WERI-Rb-1 (cell line): Measurements from ENCODE around the gene NID1.

Experiments
- DNase-seq: peaks from one replicate; pipeline ENCODE4 v3.0.0-alpha.2; 2020
- H3K27ac ChIP-seq: fragments of 250-450 bp; sonication (Bioruptor Pico); 2 replicates; pipeline ENCODE4 v1.5.1; 2020; ENCODE audit warnings: mild to moderate bottlenecking, moderate library complexity
- H3K27me3 ChIP-seq: fragments of 250-450 bp; sonication (Bioruptor Pico); 2 replicates; pipeline ENCODE4 v1.5.1; 2021; ENCODE audit warnings: mild to moderate bottlenecking, low read depth, moderate library complexity; ENCODE audit not compliant: insufficient read depth, severe bottlenecking
- H3K36me3 ChIP-seq: fragments of 250-450 bp; sonication (Bioruptor Pico); 2 replicates; pipeline ENCODE4 v1.5.1; 2020; ENCODE audit warnings: mild to moderate bottlenecking, moderate library complexity
- H3K4me3 ChIP-seq: 2 replicates; pipeline ENCODE4 v1.5.1; 2011; ENCODE audit warnings: low read depth, mild to moderate bottlenecking, control low read depth, low read length
- H3K9me3 ChIP-seq: fragments of 250-450 bp; sonication (Bioruptor Pico); 2 replicates; pipeline ENCODE4 v1.5.1; 2021; ENCODE audit warnings: mild to moderate bottlenecking, moderate library complexity; ENCODE audit not compliant: severe bottlenecking
- TF ChIP-seq, protein P1 (sequence below): IDR thresholded peaks from 2 replicates; pipeline ENCODE4 v1.5.1; 2011; ENCODE audit warnings: low read depth, mild to moderate bottlenecking, control low read depth, inconsistent platforms, low read length

Gene NID1

DNA sequence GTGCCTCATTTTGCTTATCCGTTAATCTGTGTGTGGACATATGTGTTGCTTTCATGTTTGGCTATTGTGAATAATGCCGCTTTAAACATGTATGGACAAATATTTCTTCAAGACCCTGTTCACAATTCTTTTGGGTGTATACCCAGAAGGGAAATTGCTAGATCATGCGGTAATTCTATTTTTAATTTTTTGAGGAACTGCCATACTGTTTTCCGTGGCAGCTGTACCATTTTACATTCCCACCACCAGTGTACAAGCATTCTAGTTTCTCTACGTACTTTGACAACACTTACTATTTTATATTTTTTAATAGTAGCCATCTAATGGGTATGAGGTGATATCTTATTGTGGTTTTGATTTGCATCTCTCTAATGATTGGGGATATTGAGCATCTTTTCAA, 7.1 kb upstream of the NID1 start:
- no peak overlapping the region for H3K27ac ChIP-seq
- H3K36me3 ChIP-seq, result no peaks in the 10 kb centered on the region
- DNase-seq, result no peak
- H3K4me3 ChIP-seq, result no peak overlapping the region
- H3K9me3 ChIP-seq, result no peaks in the 10 kb centered on the region
- TF ChIP-seq, protein P1, sequence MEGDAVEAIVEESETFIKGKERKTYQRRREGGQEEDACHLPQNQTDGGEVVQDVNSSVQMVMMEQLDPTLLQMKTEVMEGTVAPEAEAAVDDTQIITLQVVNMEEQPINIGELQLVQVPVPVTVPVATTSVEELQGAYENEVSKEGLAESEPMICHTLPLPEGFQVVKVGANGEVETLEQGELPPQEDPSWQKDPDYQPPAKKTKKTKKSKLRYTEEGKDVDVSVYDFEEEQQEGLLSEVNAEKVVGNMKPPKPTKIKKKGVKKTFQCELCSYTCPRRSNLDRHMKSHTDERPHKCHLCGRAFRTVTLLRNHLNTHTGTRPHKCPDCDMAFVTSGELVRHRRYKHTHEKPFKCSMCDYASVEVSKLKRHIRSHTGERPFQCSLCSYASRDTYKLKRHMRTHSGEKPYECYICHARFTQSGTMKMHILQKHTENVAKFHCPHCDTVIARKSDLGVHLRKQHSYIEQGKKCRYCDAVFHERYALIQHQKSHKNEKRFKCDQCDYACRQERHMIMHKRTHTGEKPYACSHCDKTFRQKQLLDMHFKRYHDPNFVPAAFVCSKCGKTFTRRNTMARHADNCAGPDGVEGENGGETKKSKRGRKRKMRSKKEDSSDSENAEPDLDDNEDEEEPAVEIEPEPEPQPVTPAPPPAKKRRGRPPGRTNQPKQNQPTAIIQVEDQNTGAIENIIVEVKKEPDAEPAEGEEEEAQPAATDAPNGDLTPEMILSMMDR, result no peak
- H3K27me3 ChIP-seq, result no peaks in the 10 kb centered on the region

DNA sequence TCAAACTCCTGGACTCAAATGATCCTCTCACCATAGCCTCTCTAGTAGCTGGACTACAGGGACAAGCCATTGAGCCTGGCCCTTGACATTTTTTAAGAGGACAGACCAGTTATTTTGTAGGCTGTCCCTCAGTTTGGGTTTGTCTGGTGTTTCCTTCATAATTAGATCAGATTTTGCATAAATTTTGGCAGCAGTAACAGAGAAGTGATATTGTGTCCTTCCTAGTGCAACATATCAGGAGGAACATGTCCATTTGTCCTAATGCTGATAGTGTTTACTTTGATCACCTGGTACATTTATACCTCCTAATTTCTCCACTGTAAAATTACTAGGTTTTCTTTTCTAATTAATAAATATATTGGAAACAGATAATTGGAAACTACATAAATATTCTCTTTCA, 5.9 kb upstream of the NID1 start:
- TF ChIP-seq, protein P1, result no peak
- Histone ChIP-seq H3K27me3 (peaks cover 4% of the 10 kb centered on the region), H3K36me3 (no peaks in the 10 kb centered on the region), H3K4me3 (no peak overlapping the region), H3K27ac (no peak overlapping the region), H3K9me3 (no peaks in the 10 kb centered on the region)
- DNase-seq, result no peak

DNA sequence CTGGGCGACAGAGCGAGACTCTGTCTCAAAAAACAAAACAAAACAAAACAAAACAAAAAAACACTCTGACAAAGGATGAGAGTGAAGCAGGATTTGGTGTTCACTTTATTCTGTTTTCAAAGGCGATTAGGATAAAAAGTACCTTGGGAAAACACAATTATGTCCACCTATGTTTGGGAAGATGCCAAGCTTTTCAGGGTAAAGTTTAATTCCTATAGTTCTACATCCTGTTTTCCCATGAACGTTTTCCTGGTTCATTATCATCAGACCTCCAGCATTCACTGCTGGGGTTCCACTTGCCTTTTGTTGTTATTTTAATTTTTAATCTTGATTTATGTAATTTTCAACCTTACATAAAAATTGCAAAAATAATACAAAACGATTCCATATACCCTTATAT, 4.9 kb upstream of the NID1 start:
- DNase-seq, result no peak
- Histone ChIP-seq H3K27me3 (peaks cover 10% of the 10 kb centered on the region), H3K9me3 (no peaks in the 10 kb centered on the region), H3K27ac (no peak overlapping the region), H3K36me3 (no peaks in the 10 kb centered on the region), H3K4me3 (no peak overlapping the region)
- TF ChIP-seq, protein P1, result no peak

DNA sequence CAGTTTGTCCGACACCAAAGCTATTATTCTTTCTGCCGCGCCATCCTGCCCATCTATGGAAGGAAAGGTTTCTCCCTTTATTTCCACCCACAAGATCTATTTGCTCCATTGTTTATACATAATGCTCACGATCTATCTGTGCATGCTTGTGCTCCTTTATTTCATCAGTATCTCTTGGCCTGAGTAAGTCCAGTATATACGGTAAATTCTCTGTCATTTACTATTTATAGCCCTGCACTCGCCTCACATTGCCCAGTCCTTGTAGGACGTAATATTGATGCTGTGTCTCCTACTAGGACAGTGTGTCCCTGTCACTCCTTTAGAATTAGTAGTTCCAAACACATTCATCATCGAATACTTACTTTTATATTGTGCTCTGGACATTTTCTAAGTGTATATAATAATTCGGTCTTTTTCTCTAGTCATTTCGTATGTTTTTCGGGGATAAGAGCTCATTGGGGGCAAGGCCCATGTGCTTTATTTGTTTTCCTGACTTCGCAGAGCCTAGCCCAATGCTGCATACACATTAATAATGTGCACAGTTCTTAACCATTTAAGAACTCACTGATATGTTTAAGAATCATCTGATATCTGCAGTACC, 3.1 kb upstream of the NID1 start:
- no peak overlapping the region for H3K4me3 ChIP-seq
- DNase-seq, result no peak
- TF ChIP-seq, protein P1, result no peak
- no peak overlapping the region for H3K27ac ChIP-seq
- no peaks in the 10 kb centered on the region for H3K9me3 ChIP-seq
- no peaks in the 10 kb centered on the region for H3K36me3 ChIP-seq
- H3K27me3 ChIP-seq, result peaks cover 13% of the 10 kb centered on the region

DNA sequence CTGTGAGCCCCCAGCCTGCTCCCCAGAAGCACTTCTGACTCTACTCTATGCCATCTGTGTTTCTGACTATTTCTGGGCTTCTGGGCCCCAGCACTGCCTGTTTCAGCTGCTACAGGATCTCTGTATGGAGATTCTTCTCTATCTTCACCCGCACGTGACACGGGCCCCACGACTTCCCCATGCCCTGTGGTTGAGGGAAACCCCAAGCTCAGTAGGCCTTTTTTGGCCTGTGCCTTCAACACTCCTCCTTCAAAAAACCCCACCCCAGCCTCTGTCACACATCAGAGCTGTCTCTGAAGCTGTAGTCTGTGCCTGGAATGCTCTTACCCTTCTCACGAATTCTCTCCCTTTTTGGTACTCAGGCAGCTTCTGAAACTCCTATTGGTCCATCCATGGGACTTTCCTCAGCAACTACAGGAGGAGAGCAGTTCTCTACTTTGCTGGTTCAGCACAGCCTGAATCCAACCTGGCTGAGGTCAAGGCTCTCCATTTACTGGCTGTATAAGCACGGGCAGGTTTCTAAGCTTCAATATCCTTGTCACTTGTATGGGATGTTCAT, 2.0 kb upstream of the NID1 start:
- no peaks in the 10 kb centered on the region for H3K36me3 ChIP-seq
- TF ChIP-seq, protein P1, result no peak
- no peak overlapping the region for H3K4me3 ChIP-seq
- H3K27ac ChIP-seq, result no peak overlapping the region
- H3K9me3 ChIP-seq, result no peaks in the 10 kb centered on the region
- peaks cover 13% of the 10 kb centered on the region for H3K27me3 ChIP-seq
- DNase-seq, result no peak

DNA sequence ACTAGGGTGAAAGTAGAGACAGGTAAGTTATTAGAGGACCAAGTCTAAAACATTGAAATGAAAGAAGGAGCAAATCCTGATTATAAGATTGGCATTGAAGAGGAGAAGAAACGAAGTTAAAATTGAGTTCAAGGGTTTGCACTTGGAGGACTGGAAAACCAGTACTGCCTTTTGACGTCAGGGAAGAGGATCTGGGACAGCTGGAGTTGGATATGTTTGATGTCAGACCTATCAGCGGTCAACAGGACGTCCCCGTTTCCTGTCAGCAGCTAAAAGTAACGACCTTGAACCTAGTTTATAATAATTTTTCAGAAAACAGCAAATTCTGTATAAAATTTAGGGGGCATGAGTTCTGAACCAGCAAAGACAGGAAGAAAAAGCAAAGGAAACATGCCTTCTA, 1.2 kb upstream of the NID1 start:
- no peak overlapping the region for H3K4me3 ChIP-seq
- H3K9me3 ChIP-seq, result no peaks in the 10 kb centered on the region
- peaks cover 13% of the 10 kb centered on the region for H3K27me3 ChIP-seq
- TF ChIP-seq, protein P1, result no peak
- no peak overlapping the region for H3K27ac ChIP-seq
- no peak for DNase-seq
- no peaks in the 10 kb centered on the region for H3K36me3 ChIP-seq
